Panc1 (cell line): ENCODE measurements around the gene C2orf80.

Experiments used
- POLR2AphosphoS5 ChIP-seq: IDR thresholded peaks from 2 replicates; pipeline ENCODE4 v1.6.1; 2012; ENCODE audit warnings: mild to moderate bottlenecking, low read depth, low read length, moderate library complexity
- TCF7L2 ChIP-seq: IDR thresholded peaks from 2 replicates; pipeline ENCODE4 v1.6.1; 2011; ENCODE audit warnings: mild to moderate bottlenecking, low read depth, low read length, inconsistent platforms
- TF ChIP-seq, protein P1 (sequence below): fragments of 450-650 bp; IDR thresholded peaks from 2 replicates; pipeline ENCODE4 v1.5.1; 2017; ENCODE audit warnings: mild to moderate bottlenecking
- TF ChIP-seq, protein P2 (sequence below), 2 experiments: IDR thresholded peaks; 2 replicates each; pipeline ENCODE4 v1.6.1; 2011 to 2012; ENCODE audit warnings: low read depth in 2 of 2, control low read depth in 1 of 2, low read length in 1 of 2, mild to moderate bottlenecking in 1 of 2, moderate library complexity in 1 of 2; ENCODE audit not compliant: insufficient read depth in 1 of 2

DNA sequence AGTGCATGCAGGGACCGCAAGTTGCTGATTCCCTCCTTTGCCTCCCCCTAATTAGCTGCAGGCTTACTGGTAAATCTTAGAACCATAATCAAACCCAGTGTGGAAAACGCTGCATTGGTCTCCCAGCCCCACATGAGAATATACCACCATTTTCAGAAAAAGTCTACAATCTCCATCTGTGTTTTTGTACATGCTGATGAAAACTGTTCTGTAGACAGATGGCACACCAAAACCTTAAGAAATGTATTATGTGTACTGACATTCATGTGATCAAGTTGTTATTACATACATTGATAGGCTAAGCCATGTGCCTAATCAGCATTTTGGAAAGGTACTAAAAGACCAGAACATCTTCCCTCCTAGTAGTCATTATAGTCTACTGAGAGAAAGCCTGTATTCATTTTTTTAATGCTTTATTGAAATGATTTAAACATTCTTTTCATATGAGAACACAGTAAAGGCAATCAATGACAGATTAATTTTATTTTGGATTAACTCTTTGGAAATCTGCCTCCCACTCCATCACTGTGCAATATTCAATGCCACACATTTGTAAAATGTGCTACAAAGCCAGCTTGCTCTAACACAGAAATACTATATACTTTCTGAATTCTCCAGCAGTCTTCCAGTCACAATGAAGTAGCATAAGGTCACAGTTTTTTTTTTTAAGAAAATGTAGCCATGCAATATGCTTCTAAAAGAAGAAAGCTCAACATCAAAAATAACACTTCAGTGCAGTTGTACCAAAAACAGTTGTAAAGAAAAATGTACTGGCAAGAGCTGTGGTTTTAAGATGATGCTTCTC is 24.7 kb downstream of the C2orf80 start:
- TF ChIP-seq POLR2AphosphoS5 (no peak), TCF7L2 (no peak)
- TF ChIP-seq, protein P1, sequence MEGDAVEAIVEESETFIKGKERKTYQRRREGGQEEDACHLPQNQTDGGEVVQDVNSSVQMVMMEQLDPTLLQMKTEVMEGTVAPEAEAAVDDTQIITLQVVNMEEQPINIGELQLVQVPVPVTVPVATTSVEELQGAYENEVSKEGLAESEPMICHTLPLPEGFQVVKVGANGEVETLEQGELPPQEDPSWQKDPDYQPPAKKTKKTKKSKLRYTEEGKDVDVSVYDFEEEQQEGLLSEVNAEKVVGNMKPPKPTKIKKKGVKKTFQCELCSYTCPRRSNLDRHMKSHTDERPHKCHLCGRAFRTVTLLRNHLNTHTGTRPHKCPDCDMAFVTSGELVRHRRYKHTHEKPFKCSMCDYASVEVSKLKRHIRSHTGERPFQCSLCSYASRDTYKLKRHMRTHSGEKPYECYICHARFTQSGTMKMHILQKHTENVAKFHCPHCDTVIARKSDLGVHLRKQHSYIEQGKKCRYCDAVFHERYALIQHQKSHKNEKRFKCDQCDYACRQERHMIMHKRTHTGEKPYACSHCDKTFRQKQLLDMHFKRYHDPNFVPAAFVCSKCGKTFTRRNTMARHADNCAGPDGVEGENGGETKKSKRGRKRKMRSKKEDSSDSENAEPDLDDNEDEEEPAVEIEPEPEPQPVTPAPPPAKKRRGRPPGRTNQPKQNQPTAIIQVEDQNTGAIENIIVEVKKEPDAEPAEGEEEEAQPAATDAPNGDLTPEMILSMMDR = no peak
- TF ChIP-seq, protein P2, sequence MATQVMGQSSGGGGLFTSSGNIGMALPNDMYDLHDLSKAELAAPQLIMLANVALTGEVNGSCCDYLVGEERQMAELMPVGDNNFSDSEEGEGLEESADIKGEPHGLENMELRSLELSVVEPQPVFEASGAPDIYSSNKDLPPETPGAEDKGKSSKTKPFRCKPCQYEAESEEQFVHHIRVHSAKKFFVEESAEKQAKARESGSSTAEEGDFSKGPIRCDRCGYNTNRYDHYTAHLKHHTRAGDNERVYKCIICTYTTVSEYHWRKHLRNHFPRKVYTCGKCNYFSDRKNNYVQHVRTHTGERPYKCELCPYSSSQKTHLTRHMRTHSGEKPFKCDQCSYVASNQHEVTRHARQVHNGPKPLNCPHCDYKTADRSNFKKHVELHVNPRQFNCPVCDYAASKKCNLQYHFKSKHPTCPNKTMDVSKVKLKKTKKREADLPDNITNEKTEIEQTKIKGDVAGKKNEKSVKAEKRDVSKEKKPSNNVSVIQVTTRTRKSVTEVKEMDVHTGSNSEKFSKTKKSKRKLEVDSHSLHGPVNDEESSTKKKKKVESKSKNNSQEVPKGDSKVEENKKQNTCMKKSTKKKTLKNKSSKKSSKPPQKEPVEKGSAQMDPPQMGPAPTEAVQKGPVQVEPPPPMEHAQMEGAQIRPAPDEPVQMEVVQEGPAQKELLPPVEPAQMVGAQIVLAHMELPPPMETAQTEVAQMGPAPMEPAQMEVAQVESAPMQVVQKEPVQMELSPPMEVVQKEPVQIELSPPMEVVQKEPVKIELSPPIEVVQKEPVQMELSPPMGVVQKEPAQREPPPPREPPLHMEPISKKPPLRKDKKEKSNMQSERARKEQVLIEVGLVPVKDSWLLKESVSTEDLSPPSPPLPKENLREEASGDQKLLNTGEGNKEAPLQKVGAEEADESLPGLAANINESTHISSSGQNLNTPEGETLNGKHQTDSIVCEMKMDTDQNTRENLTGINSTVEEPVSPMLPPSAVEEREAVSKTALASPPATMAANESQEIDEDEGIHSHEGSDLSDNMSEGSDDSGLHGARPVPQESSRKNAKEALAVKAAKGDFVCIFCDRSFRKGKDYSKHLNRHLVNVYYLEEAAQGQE (IDR thresholded peaks at IDR 0.05; ENCODE audit: insufficient read depth in 1 of 2, low read depth in 2 of 2, low read length in 1 of 2) = no peak
